ENCODE measurements around the gene PLPP4.

DNA sequence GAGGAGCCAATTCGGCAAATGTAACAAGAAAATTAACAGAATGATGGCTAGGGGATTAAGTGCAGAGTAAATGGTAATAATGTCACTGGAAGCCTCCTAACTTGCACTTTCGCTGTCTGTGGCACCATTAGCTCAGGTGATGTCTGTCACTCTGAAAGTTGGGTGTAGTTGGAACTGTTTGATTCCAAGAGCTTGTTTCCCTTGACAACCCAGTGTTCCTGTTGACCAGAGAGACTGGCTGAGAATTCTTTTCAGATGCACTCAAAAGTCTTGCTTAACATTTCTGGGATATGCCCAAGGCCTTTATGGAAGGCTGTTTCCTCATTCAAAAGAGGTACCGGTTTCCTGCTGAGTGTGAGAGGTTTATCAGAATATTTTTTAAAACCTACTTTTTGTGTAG lies 49.6 kb downstream of the PLPP4 start:
- TF ChIP-seq SIN3A (IDR thresholded peaks at IDR 0.05; ENCODE audit: low read depth) (no peak), POLR2A (IDR thresholded peaks at IDR 0.05; ENCODE audit: borderline replicate concordance, extremely low read depth, insufficient read depth, insufficient read length) (no peak), YY1 (IDR thresholded peaks at IDR 0.05; ENCODE audit: extremely low read depth, insufficient replicate concordance, low read depth, low read length) (no peak), RAD21 (IDR thresholded peaks at IDR 0.05; ENCODE audit: low read depth) (no peak), EZH2 (IDR thresholded peaks at IDR 0.05) (no peak), ATF3 (IDR thresholded peaks at IDR 0.05) (no peak), EZH2phosphoT487 (IDR thresholded peaks at IDR 0.05; ENCODE audit: borderline replicate concordance) (no peak), CEBPB (IDR thresholded peaks at IDR 0.05; ENCODE audit: low read depth) (no peak), SP1 (IDR thresholded peaks at IDR 0.05; ENCODE audit: low read depth) (no peak), EGR1 (IDR thresholded peaks at IDR 0.05; ENCODE audit: low read depth) (no peak)
- TF ChIP-seq, protein P1, sequence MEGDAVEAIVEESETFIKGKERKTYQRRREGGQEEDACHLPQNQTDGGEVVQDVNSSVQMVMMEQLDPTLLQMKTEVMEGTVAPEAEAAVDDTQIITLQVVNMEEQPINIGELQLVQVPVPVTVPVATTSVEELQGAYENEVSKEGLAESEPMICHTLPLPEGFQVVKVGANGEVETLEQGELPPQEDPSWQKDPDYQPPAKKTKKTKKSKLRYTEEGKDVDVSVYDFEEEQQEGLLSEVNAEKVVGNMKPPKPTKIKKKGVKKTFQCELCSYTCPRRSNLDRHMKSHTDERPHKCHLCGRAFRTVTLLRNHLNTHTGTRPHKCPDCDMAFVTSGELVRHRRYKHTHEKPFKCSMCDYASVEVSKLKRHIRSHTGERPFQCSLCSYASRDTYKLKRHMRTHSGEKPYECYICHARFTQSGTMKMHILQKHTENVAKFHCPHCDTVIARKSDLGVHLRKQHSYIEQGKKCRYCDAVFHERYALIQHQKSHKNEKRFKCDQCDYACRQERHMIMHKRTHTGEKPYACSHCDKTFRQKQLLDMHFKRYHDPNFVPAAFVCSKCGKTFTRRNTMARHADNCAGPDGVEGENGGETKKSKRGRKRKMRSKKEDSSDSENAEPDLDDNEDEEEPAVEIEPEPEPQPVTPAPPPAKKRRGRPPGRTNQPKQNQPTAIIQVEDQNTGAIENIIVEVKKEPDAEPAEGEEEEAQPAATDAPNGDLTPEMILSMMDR (IDR thresholded peaks at IDR 0.05 in 2 of 3, conservative IDR thresholded peaks at IDR 0.05 in 1 of 3; ENCODE audit: borderline replicate concordance in 1 of 3, insufficient read depth in 1 of 3, low read depth in 2 of 3, low read length in 2 of 3) = no peak
- TF ChIP-seq, protein P2, sequence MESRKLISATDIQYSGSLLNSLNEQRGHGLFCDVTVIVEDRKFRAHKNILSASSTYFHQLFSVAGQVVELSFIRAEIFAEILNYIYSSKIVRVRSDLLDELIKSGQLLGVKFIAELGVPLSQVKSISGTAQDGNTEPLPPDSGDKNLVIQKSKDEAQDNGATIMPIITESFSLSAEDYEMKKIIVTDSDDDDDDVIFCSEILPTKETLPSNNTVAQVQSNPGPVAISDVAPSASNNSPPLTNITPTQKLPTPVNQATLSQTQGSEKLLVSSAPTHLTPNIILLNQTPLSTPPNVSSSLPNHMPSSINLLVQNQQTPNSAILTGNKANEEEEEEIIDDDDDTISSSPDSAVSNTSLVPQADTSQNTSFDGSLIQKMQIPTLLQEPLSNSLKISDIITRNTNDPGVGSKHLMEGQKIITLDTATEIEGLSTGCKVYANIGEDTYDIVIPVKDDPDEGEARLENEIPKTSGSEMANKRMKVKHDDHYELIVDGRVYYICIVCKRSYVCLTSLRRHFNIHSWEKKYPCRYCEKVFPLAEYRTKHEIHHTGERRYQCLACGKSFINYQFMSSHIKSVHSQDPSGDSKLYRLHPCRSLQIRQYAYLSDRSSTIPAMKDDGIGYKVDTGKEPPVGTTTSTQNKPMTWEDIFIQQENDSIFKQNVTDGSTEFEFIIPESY (IDR thresholded peaks at IDR 0.05; ENCODE audit: extremely low read depth, insufficient replicate concordance, low read length) = no peak
- TF ChIP-seq, protein P3, sequence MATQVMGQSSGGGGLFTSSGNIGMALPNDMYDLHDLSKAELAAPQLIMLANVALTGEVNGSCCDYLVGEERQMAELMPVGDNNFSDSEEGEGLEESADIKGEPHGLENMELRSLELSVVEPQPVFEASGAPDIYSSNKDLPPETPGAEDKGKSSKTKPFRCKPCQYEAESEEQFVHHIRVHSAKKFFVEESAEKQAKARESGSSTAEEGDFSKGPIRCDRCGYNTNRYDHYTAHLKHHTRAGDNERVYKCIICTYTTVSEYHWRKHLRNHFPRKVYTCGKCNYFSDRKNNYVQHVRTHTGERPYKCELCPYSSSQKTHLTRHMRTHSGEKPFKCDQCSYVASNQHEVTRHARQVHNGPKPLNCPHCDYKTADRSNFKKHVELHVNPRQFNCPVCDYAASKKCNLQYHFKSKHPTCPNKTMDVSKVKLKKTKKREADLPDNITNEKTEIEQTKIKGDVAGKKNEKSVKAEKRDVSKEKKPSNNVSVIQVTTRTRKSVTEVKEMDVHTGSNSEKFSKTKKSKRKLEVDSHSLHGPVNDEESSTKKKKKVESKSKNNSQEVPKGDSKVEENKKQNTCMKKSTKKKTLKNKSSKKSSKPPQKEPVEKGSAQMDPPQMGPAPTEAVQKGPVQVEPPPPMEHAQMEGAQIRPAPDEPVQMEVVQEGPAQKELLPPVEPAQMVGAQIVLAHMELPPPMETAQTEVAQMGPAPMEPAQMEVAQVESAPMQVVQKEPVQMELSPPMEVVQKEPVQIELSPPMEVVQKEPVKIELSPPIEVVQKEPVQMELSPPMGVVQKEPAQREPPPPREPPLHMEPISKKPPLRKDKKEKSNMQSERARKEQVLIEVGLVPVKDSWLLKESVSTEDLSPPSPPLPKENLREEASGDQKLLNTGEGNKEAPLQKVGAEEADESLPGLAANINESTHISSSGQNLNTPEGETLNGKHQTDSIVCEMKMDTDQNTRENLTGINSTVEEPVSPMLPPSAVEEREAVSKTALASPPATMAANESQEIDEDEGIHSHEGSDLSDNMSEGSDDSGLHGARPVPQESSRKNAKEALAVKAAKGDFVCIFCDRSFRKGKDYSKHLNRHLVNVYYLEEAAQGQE (IDR thresholded peaks at IDR 0.05; ENCODE audit: low read depth) = no peak
